Activated CD4-positive, alpha-beta T cell treated with anti-CD3 and anti-CD28 coated beads for 24 hours (primary cell): ENCODE data around the gene ALOX12.

Experiments used
- DNase-seq, 2 donors: peaks; one replicate each; pipeline ENCODE4 v3.0.0-alpha.2; 2020; ENCODE audit warnings: low read depth in 2 of 2

Gene ALOX12

DNA sequence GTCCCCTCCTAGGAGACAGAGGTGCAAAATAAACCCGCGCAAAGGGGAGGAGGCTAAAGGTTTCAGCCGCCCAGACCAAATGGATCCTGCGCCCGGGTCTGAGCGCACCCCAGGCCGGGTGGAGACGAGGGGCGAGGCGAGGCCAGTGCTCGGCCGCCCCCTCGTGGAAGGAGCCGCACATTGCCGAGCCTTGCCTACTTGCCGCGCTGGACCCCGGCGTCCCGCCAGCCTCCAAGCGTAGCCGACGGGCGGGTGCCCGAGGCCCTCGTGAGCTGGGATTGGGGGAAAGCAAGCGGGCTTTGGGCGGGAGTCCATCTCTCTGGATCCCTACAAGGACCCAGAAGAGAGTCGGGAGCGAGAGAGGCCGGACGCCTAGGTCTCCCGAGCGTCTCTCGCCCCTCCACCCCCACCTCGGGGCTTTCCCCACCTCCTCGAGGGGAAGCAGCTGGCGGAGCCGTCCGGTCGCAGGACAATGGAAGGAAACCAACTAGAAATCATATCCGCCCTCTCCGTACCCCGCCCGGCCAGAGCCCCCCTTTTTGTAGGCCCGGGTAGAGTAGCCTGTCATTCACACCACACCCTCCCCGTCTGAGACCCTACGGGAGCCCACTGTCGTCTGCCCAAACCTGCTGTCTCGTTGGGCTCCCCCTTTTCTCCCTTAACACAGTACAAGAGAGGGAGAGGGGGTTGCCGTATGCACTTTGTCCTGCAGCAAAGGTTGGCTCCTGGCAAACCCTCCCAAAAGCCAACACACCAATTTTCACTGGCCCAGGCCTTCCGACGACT is 26.3 kb downstream of the ALOX12 start:
- DNase-seq = peak; percentile 74

DNA sequence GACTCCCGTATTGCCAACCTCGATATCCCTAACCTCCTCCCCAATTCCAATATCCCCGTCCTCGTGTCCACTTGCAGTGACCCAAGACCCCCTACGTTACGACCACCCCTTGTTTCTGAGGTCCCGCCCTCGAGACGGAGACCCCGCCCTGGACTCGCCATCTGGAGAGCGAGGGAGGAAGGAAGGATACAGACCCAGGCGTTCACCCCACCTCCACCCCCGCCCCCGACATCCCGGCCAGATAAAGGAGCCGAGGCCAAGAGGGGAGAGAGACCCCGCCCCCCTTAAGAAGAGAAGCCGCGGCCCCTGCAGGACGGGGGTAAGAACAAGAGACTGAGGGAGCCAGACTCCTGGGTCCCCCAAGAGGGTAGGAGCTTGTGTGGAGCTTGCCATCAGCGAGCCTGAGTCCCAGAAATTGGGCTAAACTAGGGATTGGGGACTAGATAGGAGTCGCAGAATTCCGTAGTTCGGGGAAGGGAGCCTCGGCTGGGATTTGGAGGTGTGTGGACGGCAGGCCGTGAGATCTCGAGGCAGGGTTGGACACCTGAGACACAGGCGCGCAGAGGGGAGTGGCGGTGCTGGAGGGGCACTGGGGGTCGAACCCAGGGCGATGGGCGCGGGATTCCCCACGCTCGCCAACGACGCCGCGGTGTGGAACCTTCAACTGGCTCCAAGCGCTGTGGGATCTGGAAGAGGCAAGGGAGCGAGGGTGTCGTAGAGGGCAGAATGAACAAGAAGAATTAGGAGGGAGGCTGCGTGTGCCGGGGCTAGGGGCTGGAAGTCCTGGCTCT is 27.1 kb downstream of the ALOX12 start, which contains the start of gene BCL6B:
Gene BCL6B, plus strand, starts transcription at position 270 of the 791 bp plus-strand sequence. CDS start 622 bp downstream, outside the sequence.
- DNase-seq = no peak

DNA sequence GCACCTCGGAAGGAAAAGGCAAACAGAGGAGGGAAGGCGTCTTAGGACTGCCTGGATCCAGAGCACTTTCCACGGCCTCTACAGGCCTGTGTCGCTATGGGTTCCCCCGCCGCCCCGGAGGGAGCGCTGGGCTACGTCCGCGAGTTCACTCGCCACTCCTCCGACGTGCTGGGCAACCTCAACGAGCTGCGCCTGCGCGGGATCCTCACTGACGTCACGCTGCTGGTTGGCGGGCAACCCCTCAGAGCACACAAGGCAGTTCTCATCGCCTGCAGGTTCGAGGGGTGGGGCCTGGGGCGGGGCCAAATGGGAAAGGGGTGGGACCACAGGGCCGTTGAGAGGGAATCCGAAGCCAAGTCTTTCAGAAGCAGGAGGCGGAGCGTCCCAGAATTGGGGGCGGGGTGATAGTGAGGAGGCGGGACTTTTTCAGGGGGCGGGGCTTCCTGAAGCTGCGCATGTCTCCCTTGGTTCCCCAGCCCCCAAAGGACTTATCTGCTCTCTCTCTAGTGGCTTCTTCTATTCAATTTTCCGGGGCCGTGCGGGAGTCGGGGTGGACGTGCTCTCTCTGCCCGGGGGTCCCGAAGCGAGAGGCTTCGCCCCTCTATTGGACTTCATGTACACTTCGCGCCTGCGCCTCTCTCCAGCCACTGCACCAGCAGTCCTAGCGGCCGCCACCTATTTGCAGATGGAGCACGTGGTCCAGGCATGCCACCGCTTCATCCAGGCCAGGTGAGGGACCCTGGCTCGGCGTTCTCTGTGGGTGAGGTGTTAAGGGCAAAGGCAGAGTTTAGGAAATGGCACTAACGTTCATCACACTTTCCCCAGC is 27.9 kb downstream of the ALOX12 start:
- DNase-seq = peak; percentile 90 to 96

DNA sequence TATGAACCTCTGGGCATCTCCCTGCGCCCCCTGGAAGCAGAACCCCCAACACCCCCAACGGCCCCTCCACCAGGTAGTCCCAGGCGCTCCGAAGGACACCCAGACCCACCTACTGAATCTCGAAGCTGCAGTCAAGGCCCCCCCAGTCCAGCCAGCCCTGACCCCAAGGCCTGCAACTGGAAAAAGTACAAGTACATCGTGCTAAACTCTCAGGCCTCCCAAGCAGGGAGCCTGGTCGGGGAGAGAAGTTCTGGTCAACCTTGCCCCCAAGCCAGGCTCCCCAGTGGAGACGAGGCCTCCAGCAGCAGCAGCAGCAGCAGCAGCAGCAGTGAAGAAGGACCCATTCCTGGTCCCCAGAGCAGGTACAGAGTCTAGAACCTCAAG is 28.5 kb downstream of the ALOX12 start:
- DNase-seq = no peak

DNA sequence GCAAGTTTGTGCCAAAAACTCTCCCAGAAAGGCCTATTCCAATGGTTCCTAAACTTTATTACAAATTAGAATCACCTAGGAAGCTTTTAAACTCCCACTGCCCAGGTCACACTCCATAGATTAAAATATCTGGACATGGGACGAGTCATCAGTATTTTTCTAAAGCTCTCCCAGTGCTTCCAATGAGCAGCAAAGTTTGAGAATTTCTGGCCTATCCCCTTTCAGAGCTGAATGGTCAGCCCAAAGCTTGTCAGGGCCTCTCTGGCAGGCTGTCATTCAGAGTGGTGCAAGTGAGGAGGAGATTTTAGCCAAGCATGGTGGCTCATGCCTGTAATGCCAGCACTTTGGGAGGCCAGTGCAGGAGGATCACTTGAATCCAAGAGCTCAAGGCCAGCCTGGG is 29.4 kb downstream of the ALOX12 start:
- no peak for DNase-seq

DNA sequence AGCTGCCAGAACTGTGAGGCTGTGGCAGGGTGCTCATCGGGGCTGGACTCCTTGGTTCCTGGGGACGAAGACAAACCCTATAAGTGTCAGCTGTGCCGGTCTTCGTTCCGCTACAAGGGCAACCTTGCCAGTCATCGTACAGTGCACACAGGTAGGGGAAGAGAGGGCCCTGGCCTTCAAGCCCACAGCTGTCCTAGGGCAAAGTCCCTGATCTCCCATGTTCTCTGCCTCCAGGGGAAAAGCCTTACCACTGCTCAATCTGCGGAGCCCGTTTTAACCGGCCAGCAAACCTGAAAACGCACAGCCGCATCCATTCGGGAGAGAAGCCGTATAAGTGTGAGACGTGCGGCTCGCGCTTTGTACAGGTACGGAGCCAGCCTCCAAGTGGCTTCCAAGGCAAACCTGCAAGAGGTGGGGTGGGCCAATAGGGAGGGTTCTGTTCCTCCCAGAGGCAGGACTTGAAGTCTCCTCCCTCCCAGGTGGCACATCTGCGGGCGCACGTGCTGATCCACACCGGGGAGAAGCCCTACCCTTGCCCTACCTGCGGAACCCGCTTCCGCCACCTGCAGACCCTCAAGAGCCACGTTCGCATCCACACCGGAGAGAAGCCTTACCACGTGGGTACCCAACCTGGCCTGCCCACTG is 30.7 kb downstream of the ALOX12 start:
- no peak for DNase-seq

DNA sequence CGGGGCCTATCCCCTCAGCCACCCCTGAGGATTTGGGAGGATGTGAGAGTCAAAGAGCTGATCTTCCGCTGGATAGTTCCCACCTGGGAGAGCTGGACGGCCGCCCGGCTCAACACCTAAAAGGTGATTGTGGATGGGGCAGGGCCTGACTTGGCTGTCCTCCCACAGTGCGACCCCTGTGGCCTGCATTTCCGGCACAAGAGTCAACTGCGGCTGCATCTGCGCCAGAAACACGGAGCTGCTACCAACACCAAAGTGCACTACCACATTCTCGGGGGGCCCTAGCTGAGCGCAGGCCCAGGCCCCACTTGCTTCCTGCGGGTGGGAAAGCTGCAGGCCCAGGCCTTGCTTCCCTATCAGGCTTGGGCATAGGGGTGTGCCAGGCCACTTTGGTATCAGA is 31.5 kb downstream of the ALOX12 start:
- no peak for DNase-seq

DNA sequence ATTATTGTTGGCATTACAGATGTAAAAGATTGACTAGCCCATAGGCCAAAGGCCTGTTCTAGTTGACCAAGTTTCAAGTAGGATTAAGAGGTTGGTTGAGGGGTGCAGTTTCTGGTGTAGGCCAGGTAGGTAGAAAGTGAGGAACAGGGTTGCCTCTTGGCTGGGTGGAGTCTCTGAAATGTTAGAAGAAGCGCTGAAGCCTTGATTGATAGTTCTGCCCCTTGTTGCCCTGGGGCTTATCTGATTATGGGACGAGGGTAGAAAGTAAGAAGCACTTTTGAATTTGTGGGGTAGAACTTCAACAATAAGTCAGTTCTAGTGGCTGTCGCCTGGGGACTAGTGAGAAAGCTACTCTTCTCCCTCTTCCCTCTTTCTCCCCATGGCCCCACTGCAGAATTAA is 33.2 kb downstream of the ALOX12 start:
- DNase-seq = no peak

DNA sequence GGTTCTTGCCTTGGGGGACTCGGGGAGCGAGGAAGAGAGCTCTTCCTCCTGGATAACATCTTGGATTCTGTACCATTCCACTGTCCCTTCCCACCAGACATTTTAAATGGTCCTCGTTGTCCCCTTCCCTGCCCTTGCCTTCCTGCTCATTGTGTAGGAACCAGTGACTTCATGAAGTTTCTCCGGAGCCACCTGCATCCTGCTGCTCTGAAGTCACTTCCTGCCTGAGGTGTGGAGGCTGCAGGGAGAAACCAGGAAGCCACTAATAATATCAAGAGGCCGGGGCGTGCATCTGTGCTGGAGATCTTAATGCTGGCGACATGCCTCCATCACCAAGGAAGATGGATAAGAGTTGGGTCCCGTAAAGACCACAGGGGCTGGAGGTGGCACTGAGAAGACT is 33.8 kb downstream of the ALOX12 start:
- no peak for DNase-seq

DNA sequence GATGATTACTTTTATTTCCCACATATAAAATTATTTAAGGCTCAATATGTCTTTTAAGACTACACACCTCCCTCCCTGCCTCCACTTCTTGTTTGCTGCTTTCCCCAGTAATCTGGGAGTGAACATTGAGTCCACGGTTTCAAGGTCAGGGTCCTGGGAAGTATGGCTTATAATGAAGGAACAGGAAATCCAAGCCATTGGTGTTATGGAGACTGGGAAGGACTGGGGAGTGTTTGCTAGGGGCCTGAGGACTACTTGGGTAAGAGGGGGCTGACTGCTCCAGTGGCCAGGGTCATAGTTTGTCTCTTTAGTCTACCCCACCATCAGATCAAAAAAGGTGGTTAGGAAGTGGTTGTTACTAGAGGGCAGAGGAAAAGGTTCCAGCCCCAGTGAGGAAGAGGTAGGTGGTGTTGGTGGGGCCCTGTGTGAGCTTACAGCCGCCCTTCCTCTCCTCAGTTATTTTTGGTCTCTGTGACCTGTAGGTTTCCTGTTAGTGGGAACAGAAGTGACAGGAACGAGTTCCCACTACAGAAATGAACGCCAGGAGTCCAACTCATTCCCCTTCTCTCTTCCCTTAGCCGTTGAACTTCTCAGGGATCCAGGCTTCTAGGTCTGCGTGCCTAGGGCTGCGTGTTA is 39.2 kb downstream of the ALOX12 start:
- DNase-seq = no peak

DNA sequence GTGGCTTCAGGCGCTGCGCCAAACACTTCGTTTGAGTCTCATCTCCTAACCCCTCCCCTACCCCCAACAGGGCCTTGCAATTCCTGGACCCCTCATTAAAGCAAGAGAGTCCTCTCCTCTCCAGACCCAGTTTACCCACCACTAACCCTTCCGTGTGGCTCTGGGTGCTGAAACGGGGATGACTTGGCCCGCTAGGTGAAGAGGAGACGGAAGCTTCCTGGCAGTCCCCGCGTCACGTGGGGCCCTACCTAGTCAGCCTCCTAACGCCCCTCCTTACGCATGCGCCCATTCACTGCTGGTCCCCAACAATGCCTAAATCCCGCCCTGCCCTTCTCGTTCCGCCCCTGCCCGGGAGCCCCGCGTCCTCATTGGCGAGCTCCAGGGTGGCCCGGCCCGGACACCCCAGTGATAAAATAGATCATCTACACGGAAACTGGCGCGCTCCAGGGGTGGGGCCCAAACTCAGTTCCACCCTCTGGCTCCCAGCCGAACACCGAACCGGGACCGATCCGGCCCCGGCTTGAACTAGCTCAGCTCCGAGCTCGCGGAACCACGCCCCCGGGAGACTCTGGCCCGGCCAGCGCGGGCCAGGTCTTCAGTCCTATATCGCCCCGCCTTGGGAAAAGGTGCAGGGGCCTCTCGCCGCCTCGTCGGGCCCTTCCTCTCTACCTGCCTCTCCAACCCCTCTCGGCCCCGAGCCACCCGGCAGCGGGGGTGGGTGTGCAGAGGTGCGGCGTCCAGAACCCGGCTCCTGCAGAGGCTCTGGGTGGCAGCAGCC is 39.9 kb downstream of the ALOX12 start, which contains the start of gene SLC16A13:
Gene SLC16A13, plus strand, starts transcription at position 425 of the 778 bp plus-strand sequence. CDS start 368 bp downstream, outside the sequence.
- peak; percentile 96 to 97 for DNase-seq

DNA sequence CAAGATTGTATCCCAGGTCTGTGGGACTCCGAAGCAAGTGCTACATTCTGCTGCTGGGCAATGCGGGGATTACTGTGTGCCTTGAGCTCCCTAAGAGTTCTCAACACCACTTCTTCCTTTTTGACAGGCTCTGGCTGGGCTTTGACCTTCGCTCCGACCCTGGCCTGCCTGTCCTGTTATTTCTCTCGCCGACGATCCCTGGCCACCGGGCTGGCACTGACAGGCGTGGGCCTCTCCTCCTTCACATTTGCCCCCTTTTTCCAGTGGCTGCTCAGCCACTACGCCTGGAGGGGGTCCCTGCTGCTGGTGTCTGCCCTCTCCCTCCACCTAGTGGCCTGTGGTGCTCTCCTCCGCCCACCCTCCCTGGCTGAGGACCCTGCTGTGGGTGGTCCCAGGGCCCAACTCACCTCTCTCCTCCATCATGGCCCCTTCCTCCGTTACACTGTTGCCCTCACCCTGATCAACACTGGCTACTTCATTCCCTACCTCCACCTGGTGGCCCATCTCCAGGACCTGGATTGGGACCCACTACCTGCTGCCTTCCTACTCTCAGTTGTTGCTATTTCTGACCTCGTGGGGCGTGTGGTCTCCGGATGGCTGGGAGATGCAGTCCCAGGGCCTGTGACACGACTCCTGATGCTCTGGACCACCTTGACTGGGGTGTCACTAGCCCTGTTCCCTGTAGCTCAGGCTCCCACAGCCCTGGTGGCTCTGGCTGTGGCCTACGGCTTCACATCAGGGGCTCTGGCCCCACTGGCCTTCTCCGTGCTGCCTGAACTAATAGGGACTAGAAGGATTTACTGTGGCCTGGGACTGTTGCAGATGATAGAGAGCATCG is 42.4 kb downstream of the ALOX12 start:
- no peak for DNase-seq

DNA sequence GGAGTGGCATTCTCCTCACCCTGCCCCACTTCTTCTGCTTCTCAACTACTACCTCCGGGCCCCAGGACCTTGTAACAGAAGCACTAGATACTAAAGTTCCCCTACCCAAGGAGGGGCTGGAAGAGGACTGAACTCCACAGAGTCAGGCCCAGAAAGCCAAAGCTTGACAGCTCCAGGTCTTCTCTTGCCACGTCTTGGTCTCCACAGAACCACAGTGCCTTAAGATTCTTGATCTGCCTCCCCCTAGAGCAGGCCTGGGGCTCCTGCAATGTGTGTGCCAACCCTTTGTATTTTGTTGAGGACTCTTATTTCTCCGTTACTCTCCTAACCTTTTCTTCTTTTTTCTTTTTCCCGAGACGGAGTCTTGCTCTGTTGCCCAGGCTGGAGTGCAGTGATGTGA is 44.0 kb downstream of the ALOX12 start:
- DNase-seq = no peak

DNA sequence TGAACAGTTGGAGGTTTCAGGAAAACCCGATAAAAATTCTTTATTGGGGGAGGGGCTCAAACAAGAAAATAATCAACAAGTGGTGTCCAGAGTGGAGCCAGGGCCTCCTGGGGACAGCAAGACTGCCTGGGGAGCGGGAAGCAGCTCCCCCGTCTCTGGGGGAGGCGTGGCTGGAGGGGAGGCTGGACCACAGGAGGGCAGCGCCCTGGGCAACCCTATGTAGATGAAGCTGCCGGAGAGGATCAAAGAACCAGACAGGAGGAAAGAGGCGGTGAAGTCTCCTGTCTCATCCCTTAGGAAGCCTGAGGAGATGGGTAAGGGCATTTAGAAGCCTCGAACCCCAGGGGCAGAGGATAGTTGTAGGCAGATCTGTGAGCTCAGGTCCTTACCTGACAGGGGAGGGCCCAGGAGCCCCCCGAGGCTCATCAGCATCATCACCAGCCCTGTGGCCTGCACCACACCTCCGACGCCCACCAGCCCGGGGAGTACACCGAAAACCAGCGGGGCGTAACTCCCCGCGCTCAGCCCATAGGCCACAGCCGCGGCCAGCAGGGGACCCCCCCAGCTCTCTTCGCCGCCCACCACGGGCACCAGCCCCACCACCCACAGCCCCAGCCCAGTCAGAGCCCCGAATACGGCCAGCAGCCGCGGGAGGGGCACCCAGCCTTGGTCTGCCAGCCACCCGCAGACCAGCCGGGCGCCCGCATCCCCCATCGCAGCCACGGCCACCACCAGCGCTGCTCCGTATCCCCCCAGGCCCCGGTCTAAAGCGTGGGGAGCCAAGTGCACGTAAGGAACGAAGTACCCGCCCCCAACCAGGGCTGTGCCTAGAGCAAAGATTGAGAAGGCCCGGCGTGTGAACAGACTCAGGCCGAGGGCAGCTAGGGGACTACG is 46.0 kb downstream of the ALOX12 start:
- DNase-seq = no peak

DNA sequence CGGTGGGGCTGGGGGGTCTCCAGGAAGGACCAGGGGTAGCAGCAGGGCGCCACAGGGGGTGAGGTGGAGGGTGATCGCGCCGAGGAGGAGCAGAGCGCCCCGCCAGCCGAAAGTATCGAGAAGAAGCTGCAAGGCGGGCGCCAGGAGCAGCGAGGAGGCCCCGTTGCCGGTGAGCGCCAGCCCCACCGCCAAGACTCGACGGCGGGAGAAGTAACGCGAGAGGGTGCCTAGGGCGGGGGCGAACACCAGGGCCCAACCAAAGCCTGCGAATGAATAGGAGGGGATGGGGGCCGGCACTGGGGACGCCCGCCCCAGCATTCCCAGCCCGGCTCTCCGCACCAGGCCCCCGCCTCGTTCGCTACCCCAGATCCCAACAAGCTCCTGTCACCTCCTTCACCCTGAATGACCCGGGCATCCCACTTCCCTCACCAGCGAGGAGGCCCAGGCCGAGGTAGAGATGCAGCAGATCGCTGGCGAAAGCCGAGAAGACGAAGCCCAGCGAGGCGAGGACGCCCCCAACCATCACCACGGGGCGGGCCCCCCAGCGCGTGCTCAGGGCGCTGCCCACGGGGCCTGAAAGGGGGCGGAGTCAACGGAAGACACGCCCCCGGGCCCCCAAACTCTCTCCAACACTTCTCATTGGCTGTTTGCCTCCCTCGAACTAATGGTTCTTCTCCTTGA is 46.8 kb downstream of the ALOX12 start:
- peak in 1 of 2 donors; percentile 14 for DNase-seq

DNA sequence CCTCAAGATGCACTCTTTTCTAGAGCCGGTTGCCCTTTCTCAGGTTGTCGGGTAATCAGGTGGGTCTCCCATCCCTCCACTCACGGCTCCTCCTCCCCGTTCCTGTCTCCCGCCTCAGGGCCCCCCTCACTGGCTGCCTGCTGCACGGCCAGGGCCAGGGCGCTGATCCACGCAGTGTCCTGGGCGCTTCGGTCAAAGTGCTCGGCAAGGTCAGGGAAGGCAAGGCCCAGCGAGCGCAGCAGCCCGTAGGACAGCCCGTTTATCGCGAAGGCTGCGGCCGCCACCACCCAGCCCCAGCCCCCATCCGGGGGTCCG is 47.3 kb downstream of the ALOX12 start:
- DNase-seq = no peak

DNA sequence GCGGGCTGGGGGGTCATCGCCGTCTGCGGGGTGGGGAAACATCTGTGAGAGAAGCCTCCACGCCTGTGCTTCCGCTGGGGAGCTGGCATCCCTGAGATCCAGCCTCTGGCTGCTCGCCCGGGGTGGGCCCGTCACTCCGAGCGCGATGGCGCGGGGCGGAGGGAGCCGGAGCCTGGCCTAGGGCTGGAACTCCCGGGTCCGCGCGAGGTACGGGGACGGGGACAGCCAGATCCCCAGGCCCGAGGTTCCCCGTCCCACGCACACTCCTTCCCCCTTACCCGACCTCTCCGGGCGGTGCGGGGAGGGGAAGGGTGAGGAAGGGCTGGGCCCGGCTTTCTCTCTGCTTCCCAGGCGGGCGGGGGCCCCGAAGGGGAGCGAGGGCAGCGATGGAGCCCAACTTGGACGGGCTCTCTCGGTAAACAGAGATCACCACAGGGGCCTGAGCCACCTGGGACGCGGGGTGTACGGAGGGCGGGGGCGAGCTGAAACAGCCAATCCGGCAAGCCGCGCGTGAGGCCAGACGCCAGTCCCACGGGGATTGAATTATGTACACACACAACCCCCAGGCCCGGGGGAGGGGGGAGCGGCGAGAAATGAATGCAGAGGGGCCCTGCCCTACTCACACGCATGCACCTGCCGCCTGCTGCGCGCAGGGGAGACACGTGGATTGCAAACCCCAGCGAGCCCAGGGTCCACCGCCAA is 47.8 kb downstream of the ALOX12 start, which contains the start of gene SLC16A11:
Gene SLC16A11, minus strand, starts transcription at position 596 of the 702 bp plus-strand sequence. Its CDS starts 579 bp downstream, at position 17.
- DNase-seq = no peak
